Measurements from ENCODE around the gene CP. TPM values are rescaled to one million over a fixed set of nuclear protein-coding genes. Genes with fewer than 3 reads are reported as not detected.
A peak's percentile ranks its signal among the peaks of the same experiment; 100 is the strongest.

Gene CP
- total and polyA plus RNA-seq, 9 of the 15 experiments (the other 6 are each of a cell fraction or from before 2014, with no cell fraction given): 0.30 to 0.75 TPM; not detected in 7

DNA sequence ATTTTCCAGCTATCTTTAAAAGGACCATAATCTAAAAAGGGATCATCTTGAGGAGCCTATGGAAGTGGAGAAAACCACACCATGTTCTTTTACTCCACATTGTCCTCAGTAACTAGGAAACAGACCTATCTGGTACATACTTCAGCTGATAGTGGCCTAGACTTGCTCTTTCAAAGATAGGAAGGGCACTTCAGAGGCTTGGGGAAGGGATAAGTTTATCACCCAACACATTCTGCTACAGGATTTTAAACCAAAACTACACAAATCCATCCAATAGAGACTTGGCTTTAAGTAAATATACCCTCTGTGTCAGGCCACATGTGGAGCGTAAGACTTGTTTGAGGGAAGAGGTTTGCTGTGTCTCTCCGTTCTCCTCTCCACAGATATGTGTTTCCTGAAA is 35.4 kb downstream of the CP start (continued):
- no peak for TF ChIP-seq SRSF1 (IDR thresholded peaks at IDR 0.05; ENCODE audit: low read depth, low read length)
- TF ChIP-seq MAFG (tag; conservative IDR thresholded peaks at IDR 0.05): no peak
- no peak for TF ChIP-seq NFIX (CRISPR knock-in tag; IDR thresholded peaks at IDR 0.05; ENCODE audit: low read depth)
- no peak for TF ChIP-seq RBBP5 (IDR thresholded peaks at IDR 0.05; ENCODE audit: borderline replicate concordance, insufficient read depth, low read length, poor library complexity, severe bottlenecking)
- TF ChIP-seq ZC3H11A (IDR thresholded peaks at IDR 0.05; ENCODE audit: low read depth, low read length): no peak
- TF ChIP-seq ZNF431 (CRISPR knock-in tag; IDR thresholded peaks at IDR 0.05): no peak
- no peak for TF ChIP-seq RHOXF2B (CRISPR knock-in tag; conservative IDR thresholded peaks at IDR 0.05)
- TF ChIP-seq, protein P1, sequence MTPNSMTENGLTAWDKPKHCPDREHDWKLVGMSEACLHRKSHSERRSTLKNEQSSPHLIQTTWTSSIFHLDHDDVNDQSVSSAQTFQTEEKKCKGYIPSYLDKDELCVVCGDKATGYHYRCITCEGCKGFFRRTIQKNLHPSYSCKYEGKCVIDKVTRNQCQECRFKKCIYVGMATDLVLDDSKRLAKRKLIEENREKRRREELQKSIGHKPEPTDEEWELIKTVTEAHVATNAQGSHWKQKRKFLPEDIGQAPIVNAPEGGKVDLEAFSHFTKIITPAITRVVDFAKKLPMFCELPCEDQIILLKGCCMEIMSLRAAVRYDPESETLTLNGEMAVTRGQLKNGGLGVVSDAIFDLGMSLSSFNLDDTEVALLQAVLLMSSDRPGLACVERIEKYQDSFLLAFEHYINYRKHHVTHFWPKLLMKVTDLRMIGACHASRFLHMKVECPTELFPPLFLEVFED (CRISPR knock-in tag; conservative IDR thresholded peaks at IDR 0.05): peak; percentile 40; the same call in 1 of the 2 replicates
- no peak for TF ChIP-seq MYNN (IDR thresholded peaks at IDR 0.05)
- no peak for TF ChIP-seq MYNN (CRISPR knock-in tag; IDR thresholded peaks at IDR 0.05)
- no peak for TF ChIP-seq BHLHE40 (IDR thresholded peaks at IDR 0.05; ENCODE audit: low read length)
- no peak for TF ChIP-seq TSHZ1 (CRISPR knock-in tag; IDR thresholded peaks at IDR 0.05)
- no peak for TF ChIP-seq BCLAF1 (IDR thresholded peaks at IDR 0.05; ENCODE audit: borderline replicate concordance in 1 of 2, control insufficient read depth in 1 of 2, low read depth in 2 of 2, low read length in 1 of 2)
- TF ChIP-seq, protein P2, sequence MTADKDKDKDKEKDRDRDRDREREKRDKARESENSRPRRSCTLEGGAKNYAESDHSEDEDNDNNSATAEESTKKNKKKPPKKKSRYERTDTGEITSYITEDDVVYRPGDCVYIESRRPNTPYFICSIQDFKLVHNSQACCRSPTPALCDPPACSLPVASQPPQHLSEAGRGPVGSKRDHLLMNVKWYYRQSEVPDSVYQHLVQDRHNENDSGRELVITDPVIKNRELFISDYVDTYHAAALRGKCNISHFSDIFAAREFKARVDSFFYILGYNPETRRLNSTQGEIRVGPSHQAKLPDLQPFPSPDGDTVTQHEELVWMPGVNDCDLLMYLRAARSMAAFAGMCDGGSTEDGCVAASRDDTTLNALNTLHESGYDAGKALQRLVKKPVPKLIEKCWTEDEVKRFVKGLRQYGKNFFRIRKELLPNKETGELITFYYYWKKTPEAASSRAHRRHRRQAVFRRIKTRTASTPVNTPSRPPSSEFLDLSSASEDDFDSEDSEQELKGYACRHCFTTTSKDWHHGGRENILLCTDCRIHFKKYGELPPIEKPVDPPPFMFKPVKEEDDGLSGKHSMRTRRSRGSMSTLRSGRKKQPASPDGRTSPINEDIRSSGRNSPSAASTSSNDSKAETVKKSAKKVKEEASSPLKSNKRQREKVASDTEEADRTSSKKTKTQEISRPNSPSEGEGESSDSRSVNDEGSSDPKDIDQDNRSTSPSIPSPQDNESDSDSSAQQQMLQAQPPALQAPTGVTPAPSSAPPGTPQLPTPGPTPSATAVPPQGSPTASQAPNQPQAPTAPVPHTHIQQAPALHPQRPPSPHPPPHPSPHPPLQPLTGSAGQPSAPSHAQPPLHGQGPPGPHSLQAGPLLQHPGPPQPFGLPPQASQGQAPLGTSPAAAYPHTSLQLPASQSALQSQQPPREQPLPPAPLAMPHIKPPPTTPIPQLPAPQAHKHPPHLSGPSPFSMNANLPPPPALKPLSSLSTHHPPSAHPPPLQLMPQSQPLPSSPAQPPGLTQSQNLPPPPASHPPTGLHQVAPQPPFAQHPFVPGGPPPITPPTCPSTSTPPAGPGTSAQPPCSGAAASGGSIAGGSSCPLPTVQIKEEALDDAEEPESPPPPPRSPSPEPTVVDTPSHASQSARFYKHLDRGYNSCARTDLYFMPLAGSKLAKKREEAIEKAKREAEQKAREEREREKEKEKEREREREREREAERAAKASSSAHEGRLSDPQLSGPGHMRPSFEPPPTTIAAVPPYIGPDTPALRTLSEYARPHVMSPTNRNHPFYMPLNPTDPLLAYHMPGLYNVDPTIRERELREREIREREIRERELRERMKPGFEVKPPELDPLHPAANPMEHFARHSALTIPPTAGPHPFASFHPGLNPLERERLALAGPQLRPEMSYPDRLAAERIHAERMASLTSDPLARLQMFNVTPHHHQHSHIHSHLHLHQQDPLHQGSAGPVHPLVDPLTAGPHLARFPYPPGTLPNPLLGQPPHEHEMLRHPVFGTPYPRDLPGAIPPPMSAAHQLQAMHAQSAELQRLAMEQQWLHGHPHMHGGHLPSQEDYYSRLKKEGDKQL (CRISPR knock-in tag; IDR thresholded peaks at IDR 0.05; ENCODE audit: borderline replicate concordance): no peak
- no peak for TF ChIP-seq SNRNP70 (optimal IDR thresholded peaks at IDR 0.05; ENCODE audit: low read depth, low read length)
- no peak for TF ChIP-seq TRIM28 (IDR thresholded peaks at IDR 0.05)
